IMR-90 (cell line): ENCODE measurements around the gene TPX2. TPM values are rescaled to one million over a fixed set of nuclear protein-coding genes. Genes with fewer than 3 reads are reported as not detected.

ENCODE experiments used
- ATAC-seq: fragments of 200-7000 bp; cut with Tn5 transposase; 2 replicates; pipeline ENCODE4 v1.9.1; 2020; ENCODE audit warnings: low read depth, mild to moderate bottlenecking, moderate library complexity
- BruUV-seq: library from RNA; stranded (reverse); fragments of 400-500 nt; replicated peaks from 2 replicates; lab custom pipeline; 2021; lab: Mats Ljungman, UMichigan
- CTCF ChIA-PET: fragments of 300-600 bp; formaldehyde crosslinking; extraction: SDS; loops from one replicate; lab custom pipeline; 2021; ENCODE audit warnings: antibody characterized with exemption; lab: Yijun Ruan, JAX
- POLR2A ChIA-PET: fragments of 300-600 bp; sonication (Branson Sonifier 250); formaldehyde crosslinking; loops from one replicate; lab custom pipeline; 2022; ENCODE audit warnings: antibody characterized with exemption; ENCODE audit not compliant: unreplicated experiment; lab: Charles Lee
- DNase-seq: peaks from one replicate; pipeline ENCODE4 v3.0.0; 2013
- H2AFZ ChIP-seq: replicated peaks from 2 replicates; pipeline ENCODE3; 2013; ENCODE audit warnings: low read length, mild to moderate bottlenecking; ENCODE audit not compliant: poor library complexity
- H2AK5ac ChIP-seq: 2 replicates; pipeline ENCODE4 v1.6.1; 2013; ENCODE audit warnings: low read depth, low read length, inconsistent platforms
- H2AK9ac ChIP-seq: replicated peaks from 2 replicates; pipeline ENCODE3; 2013; ENCODE audit warnings: mild to moderate bottlenecking, low read depth, low read length, moderate library complexity; ENCODE audit not compliant: poor library complexity
- H2BK120ac ChIP-seq: 2 replicates; pipeline ENCODE4 v1.6.1; 2013; ENCODE audit warnings: low read depth, low read length, inconsistent platforms
- H2BK15ac ChIP-seq: 3 replicates; pipeline ENCODE4 v1.6.1; 2013; ENCODE audit warnings: low read depth, low read length, inconsistent platforms
- H2BK20ac ChIP-seq: 2 replicates; pipeline ENCODE4 v1.6.1; 2013; ENCODE audit warnings: low read depth, mild to moderate bottlenecking, inconsistent platforms, low read length, moderate library complexity
- H2BK5ac ChIP-seq: 2 replicates; pipeline ENCODE4 v1.6.1; 2013; ENCODE audit warnings: mild to moderate bottlenecking, low read depth, low read length, inconsistent platforms; ENCODE audit not compliant: poor library complexity, severe bottlenecking
- H3K14ac ChIP-seq: replicated peaks from 2 replicates; pipeline ENCODE4 v1.6.1; 2013; ENCODE audit warnings: low read depth, low read length, inconsistent platforms
- H3K18ac ChIP-seq: 2 replicates; pipeline ENCODE4 v1.6.1; 2013; ENCODE audit warnings: low read depth, low read length, control low read depth
- H3K23ac ChIP-seq: 2 replicates; pipeline ENCODE4 v1.6.1; 2013; ENCODE audit warnings: low read depth, low read length, inconsistent platforms
- H3K27ac ChIP-seq: 2 replicates; pipeline ENCODE4 v1.5.1; 2013; ENCODE audit warnings: mild to moderate bottlenecking, control low read depth, low read length; ENCODE audit not compliant: insufficient read depth
- H3K27me3 ChIP-seq: 2 replicates; pipeline ENCODE4 v1.6.1; 2013; ENCODE audit warnings: low read length; ENCODE audit not compliant: control insufficient read depth, insufficient read depth
- H3K36me3 ChIP-seq: 2 replicates; pipeline ENCODE4 v1.6.1; 2013; ENCODE audit warnings: low read length, mixed read lengths; ENCODE audit not compliant: control insufficient read depth, insufficient read depth
- H3K4ac ChIP-seq: 2 replicates; pipeline ENCODE4 v1.6.1; 2013; ENCODE audit warnings: low read depth, low read length, inconsistent platforms
- H3K4me1 ChIP-seq: 2 replicates; pipeline ENCODE4 v1.6.1; 2013; ENCODE audit warnings: low read length, mixed read lengths; ENCODE audit not compliant: control insufficient read depth, insufficient read depth
- H3K4me2 ChIP-seq: 2 replicates; pipeline ENCODE4 v1.6.1; 2013; ENCODE audit warnings: low read depth, mild to moderate bottlenecking, control low read depth, low read length, moderate library complexity
- H3K4me3 ChIP-seq: 2 replicates; pipeline ENCODE4 v1.5.1; 2013; ENCODE audit warnings: low read depth, mild to moderate bottlenecking, control low read depth, low read length, moderate library complexity; ENCODE audit not compliant: insufficient read depth
- H3K56ac ChIP-seq: 2 replicates; pipeline ENCODE4 v1.6.1; 2013; ENCODE audit warnings: low read length, inconsistent platforms; ENCODE audit not compliant: insufficient read depth; ENCODE audit errors: extremely low read depth
- H3K79me1 ChIP-seq, 2 experiments: 2 replicates each; pipeline ENCODE4 v1.6.1; 2013; ENCODE audit warnings: low read length in 2 of 2, inconsistent platforms in 1 of 2, low read depth in 1 of 2
- H3K9ac ChIP-seq: 2 replicates; pipeline ENCODE4 v1.6.1; 2013; ENCODE audit warnings: low read depth, low read length, control low read depth
- H3K9me1 ChIP-seq: 2 replicates; pipeline ENCODE4 v1.6.1; 2013; ENCODE audit warnings: low read length, inconsistent platforms; ENCODE audit not compliant: insufficient read depth
- H3K9me3 ChIP-seq: 2 replicates; pipeline ENCODE4 v1.6.1; 2013; ENCODE audit warnings: low read length; ENCODE audit not compliant: control insufficient read depth, insufficient read depth
- H4K20me1 ChIP-seq: 2 replicates; pipeline ENCODE4 v1.6.1; 2013; ENCODE audit warnings: low read length, inconsistent platforms; ENCODE audit not compliant: insufficient read depth
- H4K5ac ChIP-seq: 2 replicates; pipeline ENCODE4 v1.6.1; 2013; ENCODE audit warnings: mild to moderate bottlenecking, low read depth, low read length, control low read depth
- H4K8ac ChIP-seq, 2 experiments: 2 replicates each; pipeline ENCODE4 v1.6.1; 2013; ENCODE audit warnings: low read depth in 2 of 2, low read length in 2 of 2, control low read depth in 1 of 2, inconsistent platforms in 1 of 2
- H4K91ac ChIP-seq: 2 replicates; pipeline ENCODE4 v1.6.1; 2013; ENCODE audit warnings: low read depth, low read length, inconsistent platforms; ENCODE audit not compliant: insufficient read depth
- BHLHE40 ChIP-seq: fragments of 150-350 bp; IDR thresholded peaks from 2 replicates; pipeline ENCODE4 v1.6.1; 2016; ENCODE audit warnings: mild to moderate bottlenecking, low read depth, low read length
- CEBPB ChIP-seq: IDR thresholded peaks from 2 replicates; pipeline ENCODE4 v1.6.1; 2012; ENCODE audit warnings: low read depth, low read length, improper control_type of control experiment
- NFE2L2 ChIP-seq: fragments of 150-350 bp; IDR thresholded peaks from 2 replicates; pipeline ENCODE4 v1.6.1; 2016; ENCODE audit warnings: low read depth, mild to moderate bottlenecking, low read length
- POLR2A ChIP-seq: IDR thresholded peaks from 2 replicates; pipeline ENCODE4 v1.6.1; 2012; ENCODE audit warnings: mild to moderate bottlenecking, low read depth, low read length
- RAD21 ChIP-seq: IDR thresholded peaks from 2 replicates; pipeline ENCODE4 v1.6.1; 2012; ENCODE audit warnings: low read length, improper control_type of control experiment
- RCOR1 ChIP-seq: IDR thresholded peaks from 2 replicates; pipeline ENCODE4 v1.6.1; 2012; ENCODE audit warnings: mild to moderate bottlenecking, low read length, improper control_type of control experiment; ENCODE audit not compliant: insufficient replicate concordance
- RFX5 ChIP-seq: IDR thresholded peaks from 2 replicates; pipeline ENCODE4 v1.8.0; 2012; ENCODE audit warnings: low read depth, mild to moderate bottlenecking, low read length, moderate library complexity
- WGBS, 2 experiments: methylation state at CpG; one replicate each; pipeline versions ENCODE4 v1.1.5 to v1.1.7; 2013; ENCODE audit warnings: missing lambda C conversion rate in 2 of 2; ENCODE audit not compliant: insufficient read length in 1 of 2; ENCODE audit errors: extremely low coverage in 2 of 2; 5-methylcytosine and 5-hydroxymethylcytosine counted together
- dilution Hi-C: fragments of 300-500 bp; cut with HindIII; formaldehyde crosslinking; loops from one replicate; pipeline ENCODE4 v1.14.3; 2018; ENCODE audit warnings: low sequenced_read_pairs; ENCODE audit not compliant: unreplicated experiment
- in situ Hi-C: fragments of 300-500 bp; cut with MboI; formaldehyde crosslinking; loops from 3 replicates; pipeline ENCODE4 v1.14.3; 2019; ENCODE audit warnings: low sequenced_read_pairs, inconsistent platforms, mixed read lengths
- intact Hi-C: fragments of 100-400 bp; cut with micrococcal nuclease; formaldehyde crosslinking; loops from 2 replicates; pipeline ENCODE4 v1.10.0; 2022
- polyA plus RNA-seq, 3 experiments: library from polyadenylated mRNA; depleted of rRNA; stranded (reverse); fragments of >200 nt; gene quantifications; 2 replicates each; pipeline ENCODE4 v1.2.3, GENCODE V29; 2012; ENCODE audit warnings: low replicate concordance in 1 of 3
- total RNA-seq: library from RNA; depleted of rRNA; stranded (reverse); fragments of >200 nt; gene quantifications from 2 replicates; pipeline ENCODE4 v1.2.3, GENCODE V29; 2012
- TF ChIP-seq, protein P1 (sequence below): fragments of 150-350 bp; IDR thresholded peaks from 2 replicates; pipeline ENCODE4 v1.6.1; 2017; ENCODE audit warnings: mild to moderate bottlenecking, antibody characterized with exemption, low read length, low read depth

Gene TPX2
- total and polyA plus RNA-seq, 2 of the 4 experiments (the other 2 are of a cell fraction) = 28.5 to 72.2 TPM

DNA sequence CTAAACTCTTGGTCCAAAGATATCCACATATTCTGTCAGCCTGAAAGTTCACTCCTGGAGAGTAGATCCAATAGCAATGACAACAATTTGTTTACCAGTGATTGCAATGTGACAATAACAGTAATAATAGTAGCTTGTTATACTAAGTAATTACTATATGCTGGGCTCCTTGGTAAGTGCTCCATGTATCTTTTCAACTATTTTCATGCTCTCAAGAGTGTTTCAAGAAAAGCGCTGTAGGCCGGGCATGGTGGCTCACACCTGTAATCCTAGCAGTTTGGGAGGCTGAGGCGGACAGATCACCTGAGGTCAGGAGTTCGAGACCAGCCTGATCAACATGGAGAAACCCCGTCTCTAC lies 31.9 kb upstream of the TPX2 start:
- Histone ChIP-seq H3K9me1 (peaks cover 27% of the 10 kb centered on the region), H3K4me1 (peaks cover 9% of the 10 kb centered on the region), H3K4me2 (no peak overlapping the region), H3K79me1 (peaks cover 42 to 72% of the 10 kb centered on the region in 2 experiments), H3K4ac (peak overlapping the region; percentile 65), H4K91ac (no peak overlapping the region), H3K14ac (no peak overlapping the region), H3K27me3 (no peaks in the 10 kb centered on the region), H2BK120ac (no peak overlapping the region), H2AFZ (no peak overlapping the region), H2BK15ac (no peak overlapping the region), H2BK5ac (no peak overlapping the region), H4K5ac (no peak overlapping the region), H4K20me1 (no peaks in the 10 kb centered on the region), H2AK5ac (no peak overlapping the region), H3K18ac (no peak overlapping the region), H4K8ac (no peak overlapping the region), H3K9ac (no peak overlapping the region), H3K27ac (no peak overlapping the region), H3K36me3 (peaks cover 21% of the 10 kb centered on the region), H3K23ac (no peak overlapping the region), H2AK9ac (no peak overlapping the region), H2BK20ac (no peak overlapping the region), H3K9me3 (no peaks in the 10 kb centered on the region), H3K4me3 (no peak overlapping the region), H3K56ac (no peak overlapping the region)
- ATAC-seq = no peak
- TF ChIP-seq RCOR1 (no peak), RAD21 (no peak), RFX5 (no peak), BHLHE40 (no peak), POLR2A (no peak), NFE2L2 (no peak), CEBPB (no peak)
- TF ChIP-seq, protein P1, sequence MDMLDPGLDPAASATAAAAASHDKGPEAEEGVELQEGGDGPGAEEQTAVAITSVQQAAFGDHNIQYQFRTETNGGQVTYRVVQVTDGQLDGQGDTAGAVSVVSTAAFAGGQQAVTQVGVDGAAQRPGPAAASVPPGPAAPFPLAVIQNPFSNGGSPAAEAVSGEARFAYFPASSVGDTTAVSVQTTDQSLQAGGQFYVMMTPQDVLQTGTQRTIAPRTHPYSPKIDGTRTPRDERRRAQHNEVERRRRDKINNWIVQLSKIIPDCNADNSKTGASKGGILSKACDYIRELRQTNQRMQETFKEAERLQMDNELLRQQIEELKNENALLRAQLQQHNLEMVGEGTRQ = no peak
- no peak for DNase-seq
- in situ Hi-C loops (no loop called here), intact Hi-C loops (no loop called here), dilution Hi-C loops (no loop called here)
- ChIA-PET CTCF (interaction anchor here (0.5 kb wide), 1 partner anchor 44 kb away, joined by 3 read pairs; no protein-coding TSS in a partner anchor), POLR2A (no interaction called here)
- BruUV-seq = no TSS peak
- WGBS, 2 experiments = 64% methylated on average over 2 of the region's 5 CpGs; no CpG with 5 or more reads in 1 of the 2 experiments
